SK-N-SH treated with all-trans-retinoic acid at 6 μM for 48 hours (cell line): Measurements from ENCODE around the gene JAM2.

Experiments used
- ATAC-seq: fragments of 200-7000 bp; cut with Tn5 transposase; 3 replicates; pipeline ENCODE4 v1.9.1; 2020; ENCODE audit warnings: mild to moderate bottlenecking, moderate library complexity
- ARNTL ChIP-seq: fragments of 450-650 bp; formaldehyde crosslinking; IDR thresholded peaks from 2 replicates; pipeline ENCODE4 v1.5.0; 2020; ENCODE audit warnings: low read depth, mild to moderate bottlenecking, moderate library complexity, borderline replicate concordance
- BACH2 ChIP-seq: fragments of 250-450 bp; sonication (Bioruptor Pico); IDR thresholded peaks from 2 replicates; pipeline ENCODE4 v1.9.0; 2021; ENCODE audit warnings: mild to moderate bottlenecking, borderline replicate concordance
- CSDC2 ChIP-seq: fragments of 250-450 bp; sonication (Bioruptor Pico); IDR thresholded peaks from 2 replicates; pipeline ENCODE4 v1.5.0; 2020; ENCODE audit warnings: mild to moderate bottlenecking, moderate library complexity
- CSRNP3 ChIP-seq: fragments of 250-450 bp; sonication (Bioruptor Pico); IDR thresholded peaks from 2 replicates; pipeline ENCODE4 v1.5.1; 2021; ENCODE audit warnings: mild to moderate bottlenecking, moderate library complexity
- ESRRG ChIP-seq: fragments of 250-450 bp; sonication (Bioruptor Pico); IDR thresholded peaks from 2 replicates; pipeline ENCODE4 v1.6.1; 2021; ENCODE audit warnings: mild to moderate bottlenecking
- GLIS3 ChIP-seq: fragments of 250-450 bp; sonication (Bioruptor Pico); IDR thresholded peaks from 2 replicates; pipeline ENCODE4 v1.5.0; 2020; ENCODE audit warnings: mild to moderate bottlenecking, moderate library complexity
- ISL1 ChIP-seq: fragments of 250-450 bp; sonication (Bioruptor Pico); IDR thresholded peaks from 2 replicates; pipeline ENCODE4 v2.1.2; 2022; ENCODE audit warnings: mild to moderate bottlenecking, moderate library complexity
- OSR1 ChIP-seq: fragments of 250-450 bp; sonication (Bioruptor Pico); IDR thresholded peaks from 2 replicates; pipeline ENCODE4 v1.8.0; 2022; ENCODE audit warnings: moderate library complexity, mild to moderate bottlenecking, inconsistent platforms
- PPARA ChIP-seq: fragments of 250-450 bp; sonication (Bioruptor Pico); IDR thresholded peaks from 2 replicates; pipeline ENCODE4 v1.5.0; 2020; ENCODE audit warnings: mild to moderate bottlenecking, borderline replicate concordance
- RARB ChIP-seq: fragments of 250-450 bp; sonication (Bioruptor Pico); IDR thresholded peaks from 2 replicates; pipeline ENCODE4 v1.8.0; 2021; ENCODE audit warnings: mild to moderate bottlenecking, moderate library complexity
- SNAI2 ChIP-seq: fragments of 250-450 bp; sonication (Bioruptor Pico); IDR thresholded peaks from 2 replicates; pipeline ENCODE4 v1.5.0; 2020; ENCODE audit warnings: mild to moderate bottlenecking, moderate library complexity
- TCF4 ChIP-seq: fragments of 250-450 bp; sonication (Bioruptor Pico); IDR thresholded peaks from 2 replicates; pipeline ENCODE4 v1.8.0; 2021; ENCODE audit warnings: mild to moderate bottlenecking, moderate library complexity, borderline replicate concordance
- TOX ChIP-seq: fragments of 250-450 bp; sonication (Bioruptor Pico); IDR thresholded peaks from 2 replicates; pipeline ENCODE4 v1.8.0; 2021; ENCODE audit warnings: mild to moderate bottlenecking, moderate library complexity, borderline replicate concordance
- ZC3H10 ChIP-seq: fragments of 250-450 bp; sonication (Bioruptor Pico); IDR thresholded peaks from 2 replicates; pipeline ENCODE4 v1.5.1; 2021; ENCODE audit warnings: mild to moderate bottlenecking, moderate library complexity
- ZFP3 ChIP-seq: fragments of 250-450 bp; sonication (Bioruptor Pico); IDR thresholded peaks from 2 replicates; pipeline ENCODE4 v1.5.0; 2020; ENCODE audit warnings: mild to moderate bottlenecking, moderate library complexity
- ZNF565 ChIP-seq: fragments of 450-650 bp; formaldehyde crosslinking; conservative IDR thresholded peaks from 2 replicates; pipeline ENCODE4 v1.5.0; 2020; ENCODE audit warnings: low read depth, mild to moderate bottlenecking, moderate library complexity
- ZNF70 ChIP-seq: fragments of 450-650 bp; formaldehyde crosslinking; IDR thresholded peaks from 2 replicates; pipeline ENCODE4 v1.5.0; 2020; ENCODE audit warnings: mild to moderate bottlenecking, moderate library complexity
- ZNF8 ChIP-seq: fragments of 450-650 bp; formaldehyde crosslinking; IDR thresholded peaks from 2 replicates; pipeline ENCODE4 v1.5.0; 2020; ENCODE audit warnings: mild to moderate bottlenecking, moderate library complexity
- TF ChIP-seq, protein P1 (sequence below): fragments of 250-450 bp; sonication (Bioruptor Pico); IDR thresholded peaks from 2 replicates; pipeline ENCODE4 v1.8.0; 2021; ENCODE audit warnings: low read depth, mild to moderate bottlenecking, moderate library complexity, borderline replicate concordance
- TF ChIP-seq, protein P2 (sequence below): fragments of 250-450 bp; sonication (Bioruptor Pico); IDR thresholded peaks from 2 replicates; pipeline ENCODE4 v1.5.1; 2020; ENCODE audit warnings: low read depth, mild to moderate bottlenecking, moderate library complexity
- TF ChIP-seq, protein P3 (sequence below): fragments of 250-450 bp; sonication (Bioruptor Pico); IDR thresholded peaks from 2 replicates; pipeline ENCODE4 v1.8.0; 2020; ENCODE audit warnings: mild to moderate bottlenecking, moderate library complexity, borderline replicate concordance

Gene JAM2

GRCh38 chr21:25670726-25671125 is 31.7 kb downstream of the JAM2 start:
- ATAC-seq, result peak; percentile 81
- TF ChIP-seq ISL1 (CRISPR knock-in tag) (no peak), GLIS3 (CRISPR knock-in tag) (no peak), ESRRG (CRISPR knock-in tag) (no peak), PPARA (CRISPR knock-in tag) (no peak), TCF4 (CRISPR knock-in tag) (no peak), ZFP3 (CRISPR knock-in tag) (no peak), SNAI2 (CRISPR knock-in tag) (no peak), ARNTL (CRISPR knock-in tag) (no peak), ZNF565 (CRISPR knock-in tag) (no peak), CSDC2 (CRISPR knock-in tag) (no peak), BACH2 (no peak), RARB (CRISPR knock-in tag) (no peak), ZC3H10 (CRISPR knock-in tag) (no peak), ZNF8 (CRISPR knock-in tag) (no peak), TOX (CRISPR knock-in tag) (no peak), OSR1 (CRISPR knock-in tag) (no peak)
- TF ChIP-seq, protein P1, sequence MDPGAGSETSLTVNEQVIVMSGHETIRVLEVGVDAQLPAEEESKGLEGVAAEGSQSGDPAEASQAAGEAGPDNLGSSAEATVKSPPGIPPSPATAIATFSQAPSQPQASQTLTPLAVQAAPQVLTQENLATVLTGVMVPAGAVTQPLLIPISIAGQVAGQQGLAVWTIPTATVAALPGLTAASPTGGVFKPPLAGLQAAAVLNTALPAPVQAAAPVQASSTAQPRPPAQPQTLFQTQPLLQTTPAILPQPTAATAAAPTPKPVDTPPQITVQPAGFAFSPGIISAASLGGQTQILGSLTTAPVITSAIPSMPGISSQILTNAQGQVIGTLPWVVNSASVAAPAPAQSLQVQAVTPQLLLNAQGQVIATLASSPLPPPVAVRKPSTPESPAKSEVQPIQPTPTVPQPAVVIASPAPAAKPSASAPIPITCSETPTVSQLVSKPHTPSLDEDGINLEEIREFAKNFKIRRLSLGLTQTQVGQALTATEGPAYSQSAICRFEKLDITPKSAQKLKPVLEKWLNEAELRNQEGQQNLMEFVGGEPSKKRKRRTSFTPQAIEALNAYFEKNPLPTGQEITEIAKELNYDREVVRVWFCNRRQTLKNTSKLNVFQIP (CRISPR knock-in tag), result no peak
- TF ChIP-seq, protein P2, sequence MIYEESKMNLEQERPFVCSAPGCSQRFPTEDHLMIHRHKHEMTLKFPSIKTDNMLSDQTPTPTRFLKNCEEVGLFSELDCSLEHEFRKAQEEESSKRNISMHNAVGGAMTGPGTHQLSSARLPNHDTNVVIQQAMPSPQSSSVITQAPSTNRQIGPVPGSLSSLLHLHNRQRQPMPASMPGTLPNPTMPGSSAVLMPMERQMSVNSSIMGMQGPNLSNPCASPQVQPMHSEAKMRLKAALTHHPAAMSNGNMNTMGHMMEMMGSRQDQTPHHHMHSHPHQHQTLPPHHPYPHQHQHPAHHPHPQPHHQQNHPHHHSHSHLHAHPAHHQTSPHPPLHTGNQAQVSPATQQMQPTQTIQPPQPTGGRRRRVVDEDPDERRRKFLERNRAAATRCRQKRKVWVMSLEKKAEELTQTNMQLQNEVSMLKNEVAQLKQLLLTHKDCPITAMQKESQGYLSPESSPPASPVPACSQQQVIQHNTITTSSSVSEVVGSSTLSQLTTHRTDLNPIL, result no peak
- TF ChIP-seq, protein P3, sequence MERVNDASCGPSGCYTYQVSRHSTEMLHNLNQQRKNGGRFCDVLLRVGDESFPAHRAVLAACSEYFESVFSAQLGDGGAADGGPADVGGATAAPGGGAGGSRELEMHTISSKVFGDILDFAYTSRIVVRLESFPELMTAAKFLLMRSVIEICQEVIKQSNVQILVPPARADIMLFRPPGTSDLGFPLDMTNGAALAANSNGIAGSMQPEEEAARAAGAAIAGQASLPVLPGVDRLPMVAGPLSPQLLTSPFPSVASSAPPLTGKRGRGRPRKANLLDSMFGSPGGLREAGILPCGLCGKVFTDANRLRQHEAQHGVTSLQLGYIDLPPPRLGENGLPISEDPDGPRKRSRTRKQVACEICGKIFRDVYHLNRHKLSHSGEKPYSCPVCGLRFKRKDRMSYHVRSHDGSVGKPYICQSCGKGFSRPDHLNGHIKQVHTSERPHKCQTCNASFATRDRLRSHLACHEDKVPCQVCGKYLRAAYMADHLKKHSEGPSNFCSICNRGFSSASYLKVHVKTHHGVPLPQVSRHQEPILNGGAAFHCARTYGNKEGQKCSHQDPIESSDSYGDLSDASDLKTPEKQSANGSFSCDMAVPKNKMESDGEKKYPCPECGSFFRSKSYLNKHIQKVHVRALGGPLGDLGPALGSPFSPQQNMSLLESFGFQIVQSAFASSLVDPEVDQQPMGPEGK (CRISPR knock-in tag), result no peak
- TF ChIP-seq, all 23 proteins: peak for 0

GRCh38 chr21:25676451-25676850 is 37.4 kb downstream of the JAM2 start:
- TF ChIP-seq, protein P1 (CRISPR knock-in tag), result no peak
- TF ChIP-seq PPARA (CRISPR knock-in tag) (no peak), TCF4 (CRISPR knock-in tag) (no peak), ZNF565 (CRISPR knock-in tag) (no peak), SNAI2 (CRISPR knock-in tag) (no peak), ARNTL (CRISPR knock-in tag) (no peak), BACH2 (no peak), GLIS3 (CRISPR knock-in tag) (no peak), ZFP3 (CRISPR knock-in tag) (no peak), ZNF70 (CRISPR knock-in tag) (no peak), ESRRG (CRISPR knock-in tag) (no peak), OSR1 (CRISPR knock-in tag) (no peak), ISL1 (CRISPR knock-in tag) (no peak), CSDC2 (CRISPR knock-in tag) (no peak), TOX (CRISPR knock-in tag) (no peak)
- TF ChIP-seq, protein P2, result no peak
- ATAC-seq, result no peak

- ATAC-seq, result no peak
- TF ChIP-seq CSRNP3, result no peak
These were observed 43.3 kb downstream of the JAM2 start for GRCh38 chr21:25682382-25682781.
